GM19372 (cell line): ENCODE measurements around the gene CACNA2D3.

Experiments
- ATAC-seq: cut with Tn5 transposase; IDR thresholded peaks from one replicate; pipeline ENCODE4 v1.9.1; 2021; ENCODE audit warnings: mild to moderate bottlenecking, low read depth, moderate library complexity; ENCODE audit not compliant: unreplicated experiment

CACNA2D3 gene

GRCh38 chr3:54547846-54548245 is 425.5 kb downstream of the CACNA2D3 start:
- ATAC-seq: no peak

- ATAC-seq: no peak
Observed at GRCh38 chr3:54549607-54550220, 427.4 kb downstream of the CACNA2D3 start.

- no peak for ATAC-seq
Observed at GRCh38 chr3:54550221-54550977, 428.0 kb downstream of the CACNA2D3 start.

GRCh38 chr3:54556630-54557029 is 434.3 kb downstream of the CACNA2D3 start:
- no peak for ATAC-seq

- no peak for ATAC-seq
Observed at GRCh38 chr3:54557538-54558428, 435.4 kb downstream of the CACNA2D3 start.

GRCh38 chr3:54563501-54564200 is 441.3 kb downstream of the CACNA2D3 start:
- no peak for ATAC-seq

- ATAC-seq: no peak
Observed at GRCh38 chr3:54564374-54564925, 442.1 kb downstream of the CACNA2D3 start.

GRCh38 chr3:54565956-54566355 is 443.6 kb downstream of the CACNA2D3 start:
- no peak for ATAC-seq

GRCh38 chr3:54567949-54568348 is 445.6 kb downstream of the CACNA2D3 start:
- ATAC-seq: no peak

GRCh38 chr3:54570008-54570407 is 447.7 kb downstream of the CACNA2D3 start:
- ATAC-seq: no peak

GRCh38 chr3:54572197-54572895 is 450.0 kb downstream of the CACNA2D3 start:
- ATAC-seq: no peak

GRCh38 chr3:54573858-54574257 is 451.5 kb downstream of the CACNA2D3 start:
- no peak for ATAC-seq

DNA sequence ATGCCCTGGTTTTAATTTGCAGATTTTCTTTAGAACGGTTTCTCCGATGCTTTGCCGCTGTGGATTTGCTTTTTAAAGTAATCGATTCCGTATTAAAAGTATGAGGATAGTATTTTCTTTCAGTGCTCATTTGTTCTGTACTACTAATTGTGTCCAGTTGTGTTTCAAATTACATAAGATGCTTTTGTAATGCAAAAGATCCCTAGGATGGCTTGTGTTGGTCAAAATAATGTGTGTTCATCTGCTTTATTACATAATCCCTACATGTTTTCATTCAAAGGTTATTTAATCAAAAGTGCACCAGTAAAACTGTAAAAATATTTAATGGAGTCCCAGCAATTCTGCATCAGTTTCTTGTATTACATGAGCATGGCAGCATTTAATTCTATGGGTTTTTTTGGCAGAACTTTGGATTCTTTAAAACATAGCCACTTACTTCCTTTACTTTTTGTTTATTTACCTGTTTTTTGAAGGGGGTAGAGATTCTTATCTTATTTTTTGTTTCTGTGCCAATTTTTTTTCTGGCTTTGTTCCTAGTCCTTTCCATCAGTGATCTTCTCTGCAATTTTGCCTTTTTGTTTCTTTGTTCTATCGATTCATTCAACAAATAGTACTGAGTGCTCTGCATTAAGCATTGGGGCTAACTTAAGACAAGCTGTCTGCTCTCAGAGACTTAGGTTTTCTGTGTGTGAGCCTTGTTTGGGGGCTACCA is 452.7 kb downstream of the CACNA2D3 start:
- ATAC-seq: no peak

GRCh38 chr3:54575618-54575960 is 453.2 kb downstream of the CACNA2D3 start:
- ATAC-seq: no peak

- no peak for ATAC-seq
Observed at GRCh38 chr3:54577313-54577712, 455.0 kb downstream of the CACNA2D3 start.

DNA sequence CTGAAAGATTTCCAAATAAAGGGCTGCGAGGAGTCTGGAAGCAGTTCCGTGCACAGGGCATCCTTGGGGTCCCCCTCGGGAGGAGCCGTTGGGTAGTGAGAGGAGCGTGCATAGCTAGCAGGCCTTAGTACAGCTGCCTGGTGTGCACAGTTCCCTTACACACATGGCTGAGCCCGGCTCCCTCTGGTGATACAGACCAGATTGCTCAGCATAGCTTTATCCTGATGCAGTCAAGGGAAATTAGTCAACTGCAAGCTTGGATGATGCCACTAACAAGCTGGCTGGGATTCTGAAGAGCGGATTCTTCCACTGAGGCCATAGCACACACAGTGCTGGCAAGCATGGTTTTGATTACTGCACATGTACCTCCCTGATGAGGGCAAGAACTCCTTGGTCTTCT is 456.1 kb downstream of the CACNA2D3 start:
- no peak for ATAC-seq

DNA sequence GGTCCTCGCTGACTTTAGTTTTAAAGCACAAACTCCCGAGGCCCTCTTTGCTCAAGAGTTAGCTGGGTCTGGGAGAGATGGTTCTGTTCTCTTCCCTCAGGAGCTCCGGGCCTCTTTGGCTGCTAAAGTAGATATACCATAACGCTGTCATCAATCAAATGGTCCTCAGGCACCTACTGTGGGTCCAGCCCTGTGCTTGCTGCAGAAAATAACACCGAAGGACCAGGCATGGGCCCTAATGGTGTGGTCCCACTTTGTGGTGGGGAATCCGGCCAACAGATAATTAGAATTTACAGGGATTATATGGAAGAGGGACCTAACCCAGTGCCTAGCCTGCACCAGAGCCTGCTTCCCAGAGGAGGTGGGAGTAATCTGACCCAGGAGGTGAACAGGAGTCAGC is 458.1 kb downstream of the CACNA2D3 start:
- ATAC-seq: no peak

DNA sequence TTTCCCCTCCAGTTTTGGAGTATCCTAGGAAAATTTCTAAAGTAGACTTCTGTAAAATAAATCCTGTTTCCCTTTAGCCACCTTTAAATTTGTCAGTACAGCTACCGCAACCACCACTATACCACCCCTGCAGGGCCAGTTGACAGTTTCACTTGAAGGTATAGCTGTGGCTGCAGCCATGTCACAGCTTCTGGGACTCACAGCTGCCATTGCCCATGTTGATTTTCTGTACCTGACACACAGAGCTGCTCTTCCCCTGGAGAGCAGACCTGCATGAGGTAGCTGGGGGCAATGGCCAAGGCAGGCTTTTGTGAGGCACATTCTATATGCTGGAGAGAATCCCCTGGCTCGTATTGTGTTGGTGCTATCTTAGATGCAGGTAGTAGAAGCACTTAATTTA is 460.1 kb downstream of the CACNA2D3 start:
- ATAC-seq: no peak

GRCh38 chr3:54591157-54591556 is 468.8 kb downstream of the CACNA2D3 start:
- no peak for ATAC-seq
